NCI-H748 (cell line): Measurements from ENCODE around the gene PRKAR1A.
"Not testable (repeated sequence)": the region's sequence is repeated elsewhere in the genome, so short reads cannot be mapped to it uniquely, and the experiment has no call there.

ENCODE experiments used
- DNase-seq: peaks from one replicate; lab custom pipeline; 2025; ENCODE audit not compliant: unreplicated experiment; lab: John Stamatoyannopoulos, UW

The PRKAR1A gene

DNA sequence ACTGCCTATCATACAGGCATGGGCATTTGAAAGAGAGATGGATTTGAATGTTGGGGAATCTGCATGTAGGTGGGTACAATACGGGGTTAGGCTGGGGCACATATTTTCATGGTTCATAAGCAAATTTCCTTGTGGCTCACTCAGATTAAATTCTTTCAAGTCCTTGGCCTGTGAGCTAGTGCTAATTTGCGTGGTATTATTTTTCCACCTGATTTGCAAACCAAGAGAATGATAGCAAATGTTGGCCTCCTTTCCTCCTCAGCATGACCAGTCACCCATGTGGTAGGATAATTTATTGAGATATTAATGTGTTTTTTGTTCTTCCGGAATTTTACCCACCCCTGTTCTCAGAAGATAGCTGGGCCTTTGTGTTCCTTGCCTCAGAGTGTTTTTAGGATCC is 66.0 kb downstream of the PRKAR1A start:
- no peak for DNase-seq

DNA sequence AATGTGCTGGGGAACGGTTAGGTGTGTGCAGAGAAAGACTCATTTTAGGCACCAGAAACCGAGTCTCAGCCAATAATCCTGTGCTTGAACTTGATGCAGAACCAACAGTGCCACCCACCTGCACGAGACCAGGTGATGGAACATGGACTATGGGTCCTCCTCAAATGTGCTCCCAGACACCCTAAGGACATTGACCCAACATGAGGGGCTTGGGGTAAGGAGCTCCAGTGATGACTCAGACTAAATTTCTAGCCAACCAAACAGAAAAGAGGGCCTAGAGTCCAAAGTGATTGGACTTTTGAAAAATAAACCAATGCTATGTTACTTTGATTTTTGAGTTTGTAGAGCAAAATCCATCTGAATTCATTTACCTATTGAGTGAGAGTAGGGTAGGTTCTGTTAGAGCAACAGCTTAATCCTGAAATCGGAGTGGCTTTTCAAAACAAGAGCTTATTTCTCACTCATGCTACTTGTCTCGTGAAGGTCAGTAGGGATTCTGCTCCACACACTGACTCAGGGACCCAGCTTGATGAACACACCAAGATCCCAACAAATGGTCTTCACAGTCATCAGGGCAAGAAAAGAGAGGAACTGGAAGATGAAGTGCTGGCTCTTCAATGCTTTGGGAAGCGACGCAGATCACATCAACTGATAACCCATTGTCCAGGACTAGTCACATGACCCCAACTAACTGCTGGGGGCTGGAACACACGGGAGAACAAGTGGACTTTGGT is 67.1 kb downstream of the PRKAR1A start:
- no peak for DNase-seq

DNA sequence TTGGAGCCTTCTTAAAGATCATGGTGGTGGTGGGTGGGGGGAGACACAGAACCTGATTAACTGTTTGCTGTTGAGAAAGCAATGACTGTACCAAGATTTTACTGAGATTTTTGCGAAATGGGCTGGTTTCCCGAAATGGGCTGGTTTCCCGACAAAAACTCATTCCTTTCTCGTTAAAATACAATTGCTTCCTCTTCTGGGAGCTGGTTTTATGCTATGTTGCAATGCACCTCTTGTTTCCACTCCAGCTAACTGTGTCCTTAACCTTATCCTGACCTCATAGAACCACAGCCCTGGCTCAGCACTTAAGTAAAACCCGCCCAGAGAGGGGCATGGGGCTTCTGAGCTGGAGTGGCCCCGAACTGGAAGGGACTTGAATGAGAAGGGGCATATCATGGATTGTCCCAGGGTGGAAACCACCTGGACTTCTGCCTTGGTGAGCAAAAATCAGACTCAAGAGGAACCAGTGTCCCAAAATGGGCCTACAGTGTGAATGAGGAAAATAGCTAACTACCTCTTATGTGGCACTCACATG is 68.1 kb downstream of the PRKAR1A start:
- no peak for DNase-seq

DNA sequence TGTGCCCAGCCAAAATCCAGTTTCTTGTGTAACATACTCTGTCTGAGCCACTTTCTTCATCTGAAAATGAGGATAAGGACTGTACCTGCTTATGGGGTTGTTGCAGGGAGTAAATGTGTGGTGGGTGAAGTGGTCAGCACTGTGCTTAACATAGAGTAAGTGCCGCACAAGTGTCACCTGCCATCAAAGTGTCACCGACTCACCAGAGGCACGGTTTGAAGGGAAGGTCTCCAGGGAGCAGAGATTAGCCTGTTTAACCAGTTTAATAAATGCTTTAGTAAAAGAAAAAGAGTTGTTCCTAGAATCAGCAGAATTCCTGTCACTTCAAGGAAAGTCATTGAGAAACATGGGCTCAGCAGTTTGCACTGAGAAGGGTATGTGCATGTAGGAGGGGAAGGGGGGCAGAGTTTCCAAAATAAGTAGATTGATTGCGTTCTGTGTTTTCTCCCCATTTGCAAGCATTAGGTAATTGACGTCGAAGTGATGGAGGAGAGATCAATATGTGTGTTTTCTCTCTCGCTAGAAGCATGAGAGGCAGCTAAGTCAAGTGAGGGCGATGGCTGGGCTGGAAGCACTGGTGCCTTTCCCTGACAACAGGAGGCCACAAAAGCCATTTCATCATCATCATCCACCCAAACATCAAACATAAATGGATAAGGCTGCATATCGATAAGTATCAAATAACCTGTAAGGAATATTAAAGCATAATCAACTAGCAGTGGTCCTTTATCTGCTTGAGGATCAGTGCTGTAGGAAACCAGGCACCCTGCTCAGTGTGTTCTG is 69.8 kb downstream of the PRKAR1A start:
- no peak for DNase-seq

DNA sequence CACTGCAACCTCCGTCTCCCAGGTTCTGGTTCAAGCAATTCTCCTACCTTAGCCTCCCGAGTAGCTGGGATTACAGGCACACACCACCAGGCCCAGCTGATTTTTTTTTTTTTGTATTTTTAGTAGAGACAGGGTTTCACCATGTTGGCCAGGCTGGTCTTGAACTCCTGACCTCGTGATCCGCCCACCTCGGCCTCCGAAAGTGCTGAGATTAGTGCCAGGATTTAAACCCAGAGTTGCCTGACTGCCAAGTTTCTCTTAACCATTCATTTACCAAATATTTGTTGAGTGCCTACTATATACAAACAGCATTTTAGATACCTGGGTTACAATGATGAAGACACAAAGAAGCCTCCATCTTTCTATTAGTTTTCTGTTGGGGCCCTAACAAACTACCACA is 70.6 kb downstream of the PRKAR1A start:
- DNase-seq, result not testable (repeated sequence)

DNA sequence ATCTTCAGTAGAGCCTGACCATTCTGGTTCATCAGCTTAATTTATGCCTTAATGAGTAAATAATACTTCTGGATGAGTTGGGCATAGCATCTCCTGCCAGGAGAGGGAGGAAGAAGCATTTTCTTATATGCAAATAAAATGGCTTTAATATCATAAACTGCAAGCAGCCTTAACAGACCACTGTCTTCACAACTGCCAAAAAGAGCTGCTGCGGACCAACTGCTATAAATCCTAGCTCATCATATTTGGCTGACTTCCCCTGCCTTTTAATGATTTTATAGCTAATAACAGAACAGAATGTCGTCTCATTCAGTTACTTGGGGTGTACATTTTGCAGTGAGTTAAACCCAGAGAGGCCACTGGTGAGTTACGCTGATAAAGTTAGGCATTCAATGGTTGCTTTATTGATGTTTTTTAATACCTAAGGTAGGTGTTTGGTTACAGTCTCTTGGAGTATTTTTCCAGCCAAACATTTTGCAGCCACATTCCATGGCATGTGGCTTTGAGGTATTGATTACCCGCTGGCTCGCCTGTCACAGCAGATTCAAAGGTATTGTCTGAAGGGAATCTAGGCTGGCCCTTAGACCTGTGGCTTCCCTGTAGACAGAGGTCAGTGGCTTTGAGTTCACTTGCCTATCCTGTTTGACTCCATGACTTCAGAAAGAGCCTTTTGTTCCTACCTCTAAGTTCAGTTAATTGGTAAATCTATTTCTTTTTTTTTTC is 72.5 kb downstream of the PRKAR1A start:
- no peak for DNase-seq

DNA sequence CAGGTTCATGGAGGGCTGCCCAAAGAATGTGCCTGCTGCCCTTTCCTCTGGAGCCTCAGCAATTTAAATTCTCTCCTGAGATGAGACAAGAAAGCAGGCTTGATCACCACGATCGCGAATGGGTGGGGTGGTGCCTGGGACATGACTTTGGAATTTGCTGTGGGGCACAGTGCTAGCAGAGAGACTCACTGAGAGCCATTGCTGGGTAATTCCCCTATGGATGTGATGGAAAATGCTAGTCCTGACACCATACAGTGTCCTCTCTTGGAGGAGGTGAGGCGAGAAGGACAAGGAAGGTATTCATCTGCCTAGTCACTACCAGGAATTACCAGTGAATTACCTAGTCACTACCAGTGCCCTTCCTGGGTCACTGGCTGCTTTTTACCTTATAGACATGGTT is 73.4 kb downstream of the PRKAR1A start:
- no peak for DNase-seq

DNA sequence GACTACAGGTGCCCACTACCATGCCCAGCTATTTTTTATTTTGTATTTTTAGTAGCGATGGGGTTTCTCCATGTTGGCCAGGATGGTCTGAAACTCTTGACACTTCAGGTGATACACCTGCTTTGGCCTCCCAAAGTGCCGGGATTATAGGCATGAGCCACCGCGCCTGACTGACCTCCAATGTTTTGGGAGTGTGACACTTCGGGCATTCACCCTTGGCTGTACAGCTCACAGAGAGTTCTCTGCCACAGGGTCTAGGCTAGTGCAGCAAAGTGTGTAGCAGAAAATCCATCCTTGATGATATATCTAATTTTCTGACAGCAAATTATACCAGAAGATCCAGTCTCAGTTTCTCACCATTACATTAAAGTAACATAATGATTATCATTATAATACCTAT is 74.8 kb downstream of the PRKAR1A start:
- no peak for DNase-seq

DNA sequence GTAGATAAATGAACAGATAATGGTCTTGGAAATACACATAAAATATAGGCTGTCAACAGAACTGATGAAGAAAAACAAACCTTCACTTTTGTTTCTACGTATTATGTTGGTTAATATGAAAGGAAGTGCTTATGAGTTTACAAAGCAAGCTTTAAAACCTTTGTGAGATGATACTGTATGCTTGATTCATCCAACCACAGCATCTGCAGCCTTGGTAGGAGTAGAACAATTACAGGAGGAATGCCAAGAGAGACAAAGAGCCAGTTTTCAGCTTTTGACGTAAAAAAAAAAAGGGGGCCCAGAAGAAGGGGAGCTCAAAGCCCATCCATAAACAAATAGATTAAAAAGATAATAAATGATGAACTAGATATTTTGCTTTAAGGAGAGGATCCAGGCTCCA is 75.6 kb downstream of the PRKAR1A start:
- DNase-seq, result no peak

DNA sequence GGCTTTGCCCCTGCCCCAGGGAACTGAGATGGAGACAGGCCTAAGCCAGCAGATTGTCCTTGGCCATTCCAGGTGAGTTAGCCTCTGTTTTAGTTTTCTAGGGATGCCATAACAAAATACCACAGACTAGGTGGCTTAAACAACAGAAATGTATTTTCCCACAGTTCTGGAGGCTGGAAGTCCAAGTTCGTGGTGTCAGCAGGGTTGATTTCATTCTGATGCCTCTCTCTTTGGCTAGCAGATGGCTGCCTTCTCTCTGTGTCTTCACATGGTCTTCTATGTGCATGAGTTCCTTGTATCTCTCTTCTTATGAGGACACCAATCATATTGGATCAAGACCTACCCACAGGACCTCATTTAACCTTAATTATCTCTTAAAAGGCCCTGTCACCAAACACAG is 76.1 kb downstream of the PRKAR1A start:
- no peak for DNase-seq

DNA sequence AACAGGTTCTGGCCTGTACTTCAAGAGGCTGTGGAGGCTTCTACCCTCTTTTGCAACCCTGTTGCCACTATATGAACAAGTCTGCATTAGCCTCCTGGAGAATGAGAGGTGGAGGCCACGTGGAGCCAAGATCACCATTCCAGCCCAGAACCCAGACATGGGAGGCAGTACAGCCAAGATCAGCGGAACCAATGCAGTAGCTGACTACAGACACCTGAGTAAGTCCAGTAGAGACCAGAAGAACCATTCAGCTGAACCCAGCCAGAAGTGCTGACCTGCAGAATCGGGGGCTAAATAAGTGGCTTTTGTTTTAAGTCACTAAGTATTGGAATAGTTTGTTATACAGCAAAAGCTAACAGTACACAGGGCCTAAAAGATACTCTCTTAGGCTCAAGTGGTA is 76.9 kb downstream of the PRKAR1A start:
- no peak for DNase-seq

DNA sequence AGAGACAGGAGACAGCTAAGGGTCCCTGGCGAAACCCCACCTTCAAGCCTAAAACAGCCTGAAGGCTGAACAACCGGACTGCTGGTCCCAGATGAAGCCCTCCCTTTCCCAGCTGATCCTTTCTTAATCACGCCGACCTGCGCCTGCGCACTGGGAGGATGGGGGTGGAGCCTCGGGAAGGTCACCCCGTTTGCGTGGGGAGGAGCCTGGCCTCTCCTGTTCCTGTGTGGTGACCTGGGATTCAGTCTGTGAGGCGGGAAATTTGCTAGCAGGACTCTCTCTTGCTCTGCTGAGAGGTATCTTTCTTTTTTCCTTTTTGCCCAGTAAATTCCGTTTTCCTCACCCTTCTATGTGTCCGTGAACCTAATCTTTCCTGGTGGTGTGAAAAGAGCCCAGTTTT is 79.4 kb downstream of the PRKAR1A start:
- no peak for DNase-seq

DNA sequence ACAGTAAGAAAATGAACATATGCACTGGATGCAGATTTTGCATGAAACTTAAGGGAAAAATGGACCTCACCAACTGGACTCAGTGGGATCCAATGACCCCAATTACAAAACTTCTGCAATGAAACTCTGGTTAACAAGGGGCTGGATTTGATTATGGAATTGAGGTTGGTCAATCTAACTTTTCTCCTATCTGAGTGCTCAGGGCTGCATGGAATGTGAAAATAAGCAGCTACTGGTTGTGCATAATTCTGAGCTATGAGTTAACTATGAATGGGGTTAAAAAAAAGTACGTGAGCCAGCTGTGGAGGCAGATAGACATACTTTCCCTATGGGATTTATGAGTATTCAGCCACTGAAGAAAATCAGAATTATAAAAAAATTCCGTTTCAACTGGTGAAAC is 79.8 kb downstream of the PRKAR1A start:
- no peak for DNase-seq

DNA sequence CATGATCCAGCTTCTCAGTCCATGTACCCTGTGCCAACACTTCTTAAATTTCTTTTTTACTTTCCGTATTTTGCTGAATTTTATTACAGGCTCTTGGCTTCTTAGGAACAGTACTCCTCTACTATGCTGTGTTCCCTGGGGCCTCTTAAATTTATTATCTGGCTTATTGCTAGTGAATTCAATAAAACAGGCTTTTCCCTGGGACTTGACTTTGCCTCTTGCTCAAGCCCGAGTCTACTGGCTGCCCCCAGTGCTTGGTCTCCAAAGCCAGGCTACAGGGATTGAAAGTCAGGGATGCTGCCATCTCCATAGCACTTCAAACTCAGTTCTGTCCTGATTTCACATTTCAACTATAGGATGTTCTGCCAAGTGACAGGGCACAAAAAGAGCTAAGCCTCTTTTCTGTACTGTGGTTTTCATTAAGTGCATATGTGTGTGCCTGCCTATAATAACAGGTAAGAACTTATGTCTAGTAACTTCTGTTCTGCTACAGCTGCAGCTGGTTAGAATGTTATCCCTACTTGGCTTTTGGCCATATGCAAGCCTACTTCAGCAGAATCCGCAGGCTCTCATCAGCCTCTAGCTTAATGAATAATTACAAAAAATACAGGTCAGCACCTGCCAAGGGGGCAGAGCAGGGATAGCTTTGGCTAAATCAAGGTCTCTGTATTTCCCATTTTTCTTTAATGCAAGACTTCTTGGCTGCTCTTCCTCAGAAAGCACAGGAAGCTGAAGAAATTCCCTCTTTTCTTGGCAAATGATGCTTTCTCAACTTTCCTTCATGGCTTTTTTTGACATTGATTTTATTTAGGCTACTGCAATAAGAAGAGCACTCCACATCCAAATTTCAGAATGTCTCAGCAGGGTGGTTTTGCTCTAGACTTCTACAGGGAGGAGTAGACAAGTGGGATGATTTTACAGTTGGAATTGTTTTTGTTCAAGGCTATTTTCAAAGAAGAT is 80.7 kb downstream of the PRKAR1A start:
- DNase-seq, result no peak

DNA sequence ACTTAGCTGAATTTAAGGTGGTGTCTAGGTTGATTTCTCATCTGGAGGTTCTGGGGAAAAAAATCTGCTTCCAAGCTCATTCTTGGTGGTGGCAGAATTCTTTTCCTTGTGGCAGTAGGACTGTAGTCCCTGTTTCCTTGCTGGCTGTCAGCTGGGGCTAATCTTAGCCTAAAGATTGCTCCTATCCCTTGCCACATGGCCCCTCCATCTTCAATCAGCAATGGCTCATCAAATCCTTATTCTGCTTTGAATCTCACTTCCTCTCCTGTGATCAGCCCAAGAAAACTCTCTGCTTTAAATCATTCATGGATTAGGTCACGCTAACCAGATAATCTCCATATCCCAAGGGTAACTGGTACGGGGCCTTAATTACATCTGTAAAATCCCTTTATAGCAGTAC is 82.3 kb downstream of the PRKAR1A start:
- no peak for DNase-seq

DNA sequence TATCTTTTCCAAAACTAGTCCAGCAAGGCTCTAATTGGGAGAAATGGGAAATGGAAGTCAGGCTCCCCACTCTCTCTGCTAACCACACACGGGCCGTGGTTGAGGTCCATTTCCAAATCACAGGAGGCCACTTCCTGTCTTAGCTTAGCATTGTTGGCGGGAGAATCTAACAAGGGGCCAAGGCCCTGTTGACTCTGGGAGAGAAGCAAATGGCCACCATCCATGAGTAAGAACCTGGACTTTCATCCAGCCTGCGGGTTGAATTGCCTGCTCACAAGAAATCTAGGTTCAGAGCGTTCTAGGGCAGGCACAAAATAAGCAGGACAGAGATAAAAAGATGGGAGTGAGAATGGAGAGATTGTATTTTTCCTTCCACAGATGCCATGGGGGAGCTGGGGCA is 83.3 kb downstream of the PRKAR1A start:
- no peak for DNase-seq

DNA sequence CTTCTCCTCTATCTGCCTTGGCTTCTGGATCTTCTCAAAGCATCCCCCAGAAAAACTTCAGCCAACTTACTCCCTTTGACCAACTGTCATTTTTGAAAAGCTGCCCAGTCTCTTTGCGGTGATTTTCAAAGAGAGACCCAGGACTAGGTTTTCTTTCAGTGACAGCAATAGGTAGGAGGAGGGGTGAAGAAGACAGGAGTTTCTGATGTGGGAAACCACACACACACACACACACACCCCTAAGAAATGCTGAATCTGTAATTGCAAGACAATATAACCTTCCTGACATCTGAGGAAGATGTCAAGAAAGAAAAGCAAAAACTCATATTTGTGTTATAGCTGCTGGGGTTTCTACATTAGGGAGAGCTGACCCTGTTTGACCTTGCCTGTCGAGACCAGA is 83.8 kb downstream of the PRKAR1A start:
- DNase-seq, result no peak

DNA sequence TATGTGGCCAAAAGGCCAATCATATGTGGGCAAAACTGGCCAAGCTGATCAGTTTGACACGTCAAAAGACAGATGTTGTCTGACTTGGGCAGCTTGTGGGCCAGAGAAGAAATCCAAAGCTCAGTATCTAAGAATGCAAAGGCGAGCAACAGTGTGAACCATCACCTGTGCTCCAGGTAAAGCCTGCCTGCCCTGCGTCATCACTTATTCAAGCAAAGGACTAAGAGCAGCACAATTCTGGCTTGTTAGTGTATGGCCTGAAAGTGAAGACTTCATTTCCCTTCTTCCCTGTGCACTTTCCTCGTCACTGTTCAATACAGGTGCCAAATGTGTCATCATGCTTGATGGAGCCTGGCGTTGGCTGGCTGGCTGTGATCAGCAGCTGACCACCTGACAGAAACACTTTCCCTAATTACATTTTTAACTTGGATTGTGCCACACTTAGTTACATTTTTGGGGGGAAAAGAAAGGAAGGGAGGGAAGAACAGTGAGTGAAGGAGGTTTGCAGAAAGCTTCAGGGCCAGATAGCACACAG is 84.2 kb downstream of the PRKAR1A start:
- no peak for DNase-seq

DNA sequence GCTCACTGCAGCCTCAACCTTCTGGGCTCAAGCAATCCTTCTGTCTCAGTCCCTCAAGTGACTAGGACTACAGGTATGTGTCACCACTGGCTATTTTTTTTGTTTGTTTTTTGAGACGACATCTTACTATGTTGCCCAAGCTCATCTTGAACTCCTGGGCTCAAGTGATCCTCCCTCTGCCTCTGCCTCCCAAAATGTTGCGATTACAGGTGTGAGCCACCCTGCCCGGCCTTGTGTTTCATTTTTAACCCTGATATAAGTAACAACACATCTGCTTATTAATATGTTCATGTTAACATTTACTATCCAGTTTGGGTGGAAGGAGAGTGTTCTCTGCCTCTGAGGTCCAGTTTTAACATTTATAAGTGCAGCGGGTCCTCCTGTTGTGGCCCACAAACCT is 85.8 kb downstream of the PRKAR1A start:
- no peak for DNase-seq

DNA sequence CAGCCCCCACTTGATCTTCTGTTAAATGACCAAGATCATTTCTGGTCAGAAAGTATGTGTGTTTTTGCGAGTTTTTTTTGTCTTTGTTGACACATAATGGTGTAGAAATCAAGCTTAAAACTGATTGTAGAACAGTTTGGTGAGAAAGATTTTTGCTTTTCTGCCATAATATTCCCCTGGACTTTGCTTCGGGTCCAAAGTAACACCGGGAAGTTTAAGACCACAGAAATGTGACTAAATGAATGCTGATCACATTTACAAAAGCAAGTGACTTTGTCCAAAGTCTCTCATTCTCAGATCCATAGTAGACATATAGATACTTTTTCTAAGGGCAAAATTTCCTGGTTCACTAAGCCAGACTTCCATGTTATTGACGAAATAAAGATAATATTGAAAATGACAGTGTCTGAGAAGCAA is 86.3 kb downstream of the PRKAR1A start:
- DNase-seq, result no peak
